Measurements from ENCODE around the gene RSRC1.
"Not testable (repeated sequence)": the region's sequence is repeated elsewhere in the genome, so short reads cannot be mapped to it uniquely, and the experiment has no call there.

RSRC1 gene

DNA sequence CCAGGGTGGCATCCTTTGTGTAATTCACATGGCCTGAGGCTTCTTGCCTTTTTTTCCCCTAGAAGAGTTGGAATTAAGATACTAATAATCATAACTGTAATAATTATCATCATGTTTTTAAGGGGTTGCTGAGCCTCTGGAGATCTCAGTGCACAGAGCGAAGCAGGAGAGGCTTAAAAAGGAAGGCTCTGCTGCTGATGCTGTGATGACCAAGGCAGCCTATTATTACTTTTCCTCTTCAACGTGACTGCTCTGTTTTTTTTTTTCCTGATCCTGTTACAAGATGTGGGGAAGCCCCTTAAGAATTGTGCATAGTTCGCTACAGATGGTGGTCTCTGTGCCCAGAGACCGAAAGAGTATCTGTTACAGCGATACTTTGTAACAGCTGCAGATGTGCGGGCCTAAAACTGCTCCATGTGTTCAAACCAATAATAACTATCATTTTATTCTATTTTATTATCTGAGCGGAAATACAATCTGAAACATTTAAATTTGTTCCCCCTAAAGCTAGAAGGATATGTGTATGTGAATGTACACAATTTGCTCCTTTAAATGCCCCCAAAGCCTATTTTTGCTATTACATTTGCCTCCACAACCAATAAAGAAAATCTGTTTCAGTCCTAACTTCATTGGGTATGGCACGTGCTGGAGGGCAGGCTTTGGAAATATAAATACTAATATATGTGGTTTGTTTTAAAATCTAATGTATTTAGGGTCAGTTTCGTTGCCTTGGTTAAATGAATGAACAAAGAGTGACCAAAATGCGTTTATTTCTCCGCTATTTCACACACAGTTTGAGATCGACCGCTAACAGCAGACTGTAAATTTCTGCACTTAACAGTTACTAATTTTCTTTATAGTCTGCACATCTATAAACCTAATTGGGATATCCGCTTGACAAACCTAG, 8.3 kb upstream of the RSRC1 start:
- no peak for DNase-seq (ENCODE audit: low spot score)

DNA sequence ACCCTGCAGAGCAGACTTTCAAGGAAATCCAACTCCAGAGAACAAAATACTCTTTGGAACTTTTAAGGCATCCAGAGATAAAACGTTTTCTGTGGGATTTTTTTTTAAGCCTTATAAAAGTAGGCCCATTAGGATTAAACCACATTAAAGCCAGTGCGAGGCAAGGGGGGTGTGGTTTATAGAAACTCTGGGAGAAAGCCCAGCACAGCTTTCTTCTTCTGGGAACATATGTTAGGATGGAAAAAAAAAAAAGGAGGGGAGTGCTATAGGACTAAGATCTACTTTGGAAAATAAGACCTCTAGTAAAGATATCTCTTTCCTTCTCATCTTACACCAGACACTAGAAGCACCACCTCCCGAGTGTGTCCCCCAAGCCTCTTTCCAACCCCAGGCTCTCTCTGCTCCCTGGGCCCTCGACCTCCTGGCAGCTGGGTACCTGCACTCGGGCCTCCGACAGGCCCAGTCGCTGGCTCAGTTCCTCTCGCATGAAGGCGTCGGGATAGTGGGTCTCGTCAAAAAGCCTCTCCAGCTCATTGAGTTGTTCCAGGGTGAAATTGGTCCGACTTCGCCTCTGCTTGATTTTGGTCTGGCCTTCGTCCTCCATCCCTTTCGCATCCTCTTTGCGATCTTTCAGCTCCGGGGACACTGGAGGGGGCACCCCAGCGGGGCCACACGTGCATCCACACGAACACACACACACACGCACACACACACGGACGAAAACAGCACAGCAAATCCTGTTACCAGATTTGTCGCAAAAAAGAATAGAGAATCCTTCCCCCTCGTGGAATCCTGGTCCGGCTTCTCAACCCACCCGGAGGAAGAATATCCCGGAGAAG, 7.4 kb upstream of the RSRC1 start:
- DNase-seq (ENCODE audit: low spot score) = no peak

DNA sequence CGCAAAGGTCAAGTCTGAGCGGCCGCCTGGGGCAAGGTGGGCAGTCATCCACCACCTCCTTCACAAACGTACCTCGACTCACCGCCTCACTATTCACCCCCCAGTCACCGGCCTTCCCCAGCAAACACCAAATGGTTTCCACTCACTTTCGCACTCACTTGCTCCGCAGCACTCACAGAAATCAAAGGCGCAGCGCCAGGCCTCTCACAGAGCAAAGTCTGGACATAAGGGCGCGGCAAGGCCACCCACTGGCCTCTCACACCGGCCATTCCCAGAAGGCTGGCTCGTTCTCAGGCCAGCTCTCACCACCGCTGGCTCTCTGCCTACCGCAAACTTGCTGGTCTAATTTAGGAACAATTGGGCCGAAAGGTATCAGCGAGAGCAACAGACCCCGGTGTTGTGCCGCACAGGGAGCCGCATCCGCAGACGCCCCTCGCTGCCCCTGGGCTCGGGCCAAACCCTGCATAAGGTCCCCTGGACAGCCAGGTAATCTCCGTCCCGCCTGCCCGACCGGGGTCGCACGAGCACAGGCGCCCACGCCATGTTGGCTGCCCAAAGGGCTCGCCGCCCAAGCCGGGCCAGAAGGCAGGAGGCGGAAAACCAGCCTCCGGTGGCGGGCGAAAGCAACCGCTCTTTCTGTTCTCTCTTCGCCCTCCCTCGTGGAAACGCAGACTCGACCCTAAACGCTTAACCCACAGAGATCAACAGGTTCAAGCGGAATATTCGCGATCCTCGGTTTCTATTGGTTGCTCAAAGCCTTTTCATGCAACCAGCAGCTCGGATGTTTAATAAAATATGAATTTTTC, 6.6 kb upstream of the RSRC1 start:
- DNase-seq (ENCODE audit: low spot score) = no peak

DNA sequence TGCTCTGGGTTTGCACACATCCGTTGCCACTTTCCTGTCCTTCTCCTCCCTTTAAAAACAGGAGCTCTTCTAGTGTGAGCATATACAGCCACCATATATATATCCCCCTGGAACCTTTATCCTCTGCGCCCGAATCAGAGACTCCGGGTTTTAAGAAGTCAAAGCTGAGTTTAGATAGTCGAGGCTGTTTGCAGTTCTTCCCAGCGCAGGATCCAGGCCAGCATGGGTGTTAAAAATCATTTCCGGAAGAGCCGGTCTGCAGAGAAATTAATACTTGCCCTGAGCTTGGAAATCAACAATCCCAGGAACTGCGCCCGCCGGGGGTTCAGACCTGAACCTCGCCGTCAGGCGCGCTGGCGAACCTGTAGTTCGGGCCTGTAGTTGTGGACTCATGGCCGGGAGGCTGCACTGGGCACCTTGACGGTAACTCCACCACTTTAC, 6.0 kb upstream of the RSRC1 start:
- no peak for DNase-seq (ENCODE audit: low spot score)

DNA sequence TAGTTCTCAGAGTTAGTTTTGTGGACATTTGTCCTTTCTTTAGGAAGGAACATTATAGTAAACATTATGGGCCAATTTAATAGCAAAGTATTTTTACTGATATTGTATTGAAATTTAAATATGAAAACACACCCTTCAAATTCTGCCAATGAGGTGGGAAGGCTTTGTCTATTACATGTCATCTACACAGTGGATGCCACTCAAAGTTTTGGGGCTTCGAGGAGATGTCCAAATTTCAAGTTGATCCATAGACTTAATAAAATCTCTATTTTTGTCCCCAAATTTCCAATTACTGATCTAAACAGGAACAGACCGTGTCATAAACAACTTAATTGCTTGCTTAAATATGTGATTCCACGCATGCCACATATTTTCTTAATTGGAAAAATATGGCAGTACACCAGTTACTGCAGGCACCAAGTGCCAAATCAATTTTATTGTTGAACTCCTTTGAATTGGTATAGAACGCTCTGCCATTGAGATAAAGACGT, 5.4 kb upstream of the RSRC1 start:
- no peak for DNase-seq (ENCODE audit: low spot score)

DNA sequence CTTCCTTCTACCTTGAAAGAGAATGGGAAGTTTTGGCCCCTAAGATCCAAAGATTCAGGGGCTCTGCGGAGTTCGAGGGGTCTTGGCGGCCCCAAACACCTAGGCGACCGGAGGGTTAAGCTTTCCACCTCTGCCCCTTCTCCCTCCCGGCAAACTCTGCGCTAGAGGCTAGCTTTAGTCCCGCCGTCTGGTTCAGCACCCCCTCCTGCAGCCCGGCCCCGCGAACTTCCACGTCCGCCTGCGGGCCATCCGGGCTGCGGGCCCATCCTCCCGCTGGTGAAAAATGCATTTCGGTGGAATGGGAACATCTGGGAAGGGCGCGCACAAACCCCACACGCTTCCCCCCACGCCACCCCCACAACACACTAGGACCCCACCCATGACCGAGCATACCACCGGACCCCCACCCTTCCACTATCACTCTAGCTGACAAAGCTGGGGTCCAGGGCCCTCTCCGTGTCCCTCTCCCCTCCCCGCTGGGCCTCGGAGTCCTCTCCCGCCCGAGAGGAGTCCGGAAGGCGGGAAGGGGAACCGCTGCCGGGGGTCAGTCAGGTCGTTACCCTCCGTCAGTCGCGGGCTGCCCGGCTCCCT, 4.7 kb upstream of the RSRC1 start:
- no peak for DNase-seq (ENCODE audit: low spot score)

DNA sequence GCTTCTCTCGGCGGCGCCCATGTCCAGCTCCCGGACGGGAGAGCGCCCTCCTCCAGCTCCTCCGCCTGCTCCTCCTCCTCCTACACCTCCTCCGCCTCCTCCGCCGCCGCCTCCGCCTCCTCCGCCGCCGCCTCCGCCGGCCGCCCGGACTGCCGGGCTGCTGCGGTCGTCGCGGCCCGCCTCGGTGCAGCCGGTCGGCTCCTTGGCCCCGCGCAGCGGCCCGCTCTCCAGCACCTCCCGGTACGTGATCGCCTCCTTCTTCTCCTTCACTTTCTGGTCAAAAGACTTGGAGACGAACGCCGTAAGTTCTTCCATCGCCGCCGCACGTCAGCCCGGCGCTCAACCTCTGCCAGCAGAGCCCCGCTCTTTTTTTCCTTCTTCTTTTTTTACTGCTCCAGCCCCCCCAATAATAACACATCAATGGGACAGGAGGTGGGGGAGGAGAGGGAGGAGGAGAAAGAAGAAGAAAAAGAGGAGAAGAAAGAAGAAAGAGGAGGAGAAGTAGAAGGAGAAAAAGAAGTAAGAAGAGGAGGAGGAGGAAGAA, 4.1 kb upstream of the RSRC1 start:
- no peak for DNase-seq (ENCODE audit: low spot score)

DNA sequence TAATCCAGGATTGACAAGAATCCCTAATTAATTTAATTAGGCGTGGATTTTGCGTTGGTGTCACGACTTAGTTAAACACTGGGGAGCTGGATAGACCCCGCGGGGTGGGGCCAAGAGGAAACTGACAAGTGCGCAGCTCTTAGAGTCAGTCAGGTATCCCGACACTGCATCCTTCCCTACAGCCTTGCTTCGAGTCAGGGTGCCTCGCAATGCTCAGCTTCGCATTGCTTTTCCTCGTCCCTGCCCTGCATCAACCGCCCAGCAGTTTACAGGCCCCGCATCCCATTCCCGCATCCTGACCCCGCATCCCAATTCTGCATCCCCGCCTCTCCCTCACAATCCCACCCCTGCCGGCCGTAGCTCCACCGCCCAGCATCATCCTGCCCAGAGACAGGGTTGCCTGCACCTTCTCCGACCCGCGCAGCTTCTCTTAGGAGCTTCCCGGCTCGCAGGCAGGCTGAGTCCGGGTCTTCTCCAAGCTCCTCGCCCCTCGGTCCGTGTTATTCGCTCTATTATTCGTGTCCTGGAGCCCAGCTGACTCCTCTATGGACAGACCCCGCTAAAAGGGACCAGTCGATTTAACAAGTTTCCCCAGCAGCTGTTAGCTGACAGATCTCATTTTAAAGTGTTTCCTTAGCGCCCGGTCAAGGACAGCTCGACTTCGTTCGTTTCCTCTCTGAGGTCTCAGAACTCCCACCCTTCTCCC, 3.0 kb upstream of the RSRC1 start:
- no peak for DNase-seq (ENCODE audit: low spot score)

DNA sequence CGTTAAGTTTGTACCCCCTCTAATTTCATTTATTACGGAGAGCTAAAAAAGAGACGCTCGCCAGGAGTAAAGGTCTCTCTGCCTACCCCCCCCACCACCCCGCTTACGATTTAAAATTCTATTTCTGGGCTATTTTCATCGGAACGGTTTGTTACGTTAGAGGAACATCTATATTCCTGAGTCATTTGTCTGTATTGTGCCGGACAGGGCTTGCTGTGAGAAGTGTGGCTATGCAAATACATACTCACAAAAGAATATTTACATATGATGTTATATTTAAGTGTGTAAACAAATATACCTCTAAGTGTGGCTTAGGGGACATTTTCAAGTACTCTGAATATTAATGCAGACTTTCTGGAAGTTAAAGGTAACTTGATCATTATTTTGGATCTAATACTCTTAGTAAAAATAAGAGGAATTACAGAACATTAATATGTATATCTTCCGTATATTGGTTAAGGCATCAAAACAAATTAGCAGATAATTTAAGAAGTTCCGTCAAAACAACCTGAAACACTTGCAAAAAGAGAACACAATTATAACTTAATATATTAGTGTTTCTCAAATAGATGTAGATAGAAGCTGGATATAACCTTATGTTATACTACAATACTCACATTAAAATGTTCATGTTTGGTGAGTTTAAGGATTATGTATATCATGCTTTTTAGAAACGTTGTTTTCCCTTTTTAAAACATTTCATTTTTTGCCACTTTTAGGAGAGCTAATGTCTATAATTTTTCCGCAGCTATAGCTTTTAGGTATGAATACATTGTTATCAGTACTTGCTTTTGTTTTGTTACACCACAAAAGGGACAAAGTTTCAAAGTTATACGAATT, 2.1 kb upstream of the RSRC1 start:
- DNase-seq (ENCODE audit: low spot score) = no peak

DNA sequence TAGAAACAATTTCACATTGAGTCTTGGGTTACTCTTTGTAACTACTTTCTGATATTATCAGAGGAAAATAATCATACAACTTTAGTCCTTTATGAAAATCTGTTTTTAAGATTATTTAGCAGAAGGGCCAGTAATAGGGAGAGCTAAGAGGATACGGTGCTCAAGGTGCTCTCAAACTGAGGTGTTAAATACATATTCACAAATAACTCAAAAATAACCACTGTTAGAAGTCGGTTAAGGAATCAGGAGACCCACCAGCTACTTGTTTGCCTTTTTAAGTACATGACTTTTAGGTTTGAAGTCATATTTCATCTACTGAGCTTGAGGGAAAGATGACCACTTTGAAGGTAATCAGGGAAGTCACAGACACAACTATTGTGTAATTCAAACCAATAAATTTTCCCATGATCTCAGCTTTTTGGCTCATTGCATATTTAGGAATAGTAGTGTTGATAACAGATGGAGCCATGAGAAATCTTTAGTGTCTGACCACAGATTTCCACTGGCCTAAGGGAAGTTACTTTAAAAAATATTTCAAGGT, 1.4 kb upstream of the RSRC1 start:
- DNase-seq (ENCODE audit: low spot score) = no peak

DNA sequence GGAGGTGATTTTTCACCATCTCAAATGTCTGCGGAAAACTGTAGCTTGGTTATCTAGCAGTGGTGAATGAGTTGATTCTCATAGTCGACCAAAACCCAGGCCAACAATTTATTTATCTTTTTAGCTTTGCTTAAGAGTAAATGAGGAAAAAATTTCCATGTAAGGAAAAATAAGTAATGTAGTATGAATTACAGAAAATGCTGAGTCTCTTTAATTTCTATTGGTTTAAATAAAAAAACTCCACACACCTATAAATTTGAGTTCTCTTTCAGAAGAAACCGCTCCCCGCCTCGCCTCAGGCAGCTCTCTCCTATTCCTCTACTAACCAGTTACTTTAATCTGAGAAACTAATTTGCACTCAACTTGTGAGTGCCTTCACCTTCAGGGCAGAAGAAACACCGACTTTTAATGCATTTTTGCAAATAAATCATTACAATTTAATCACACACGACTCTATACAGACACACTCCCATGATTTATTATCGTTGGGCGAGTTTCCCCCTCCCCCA, 540 bp upstream of the RSRC1 start:
- DNase-seq (ENCODE audit: low spot score) = no peak

DNA sequence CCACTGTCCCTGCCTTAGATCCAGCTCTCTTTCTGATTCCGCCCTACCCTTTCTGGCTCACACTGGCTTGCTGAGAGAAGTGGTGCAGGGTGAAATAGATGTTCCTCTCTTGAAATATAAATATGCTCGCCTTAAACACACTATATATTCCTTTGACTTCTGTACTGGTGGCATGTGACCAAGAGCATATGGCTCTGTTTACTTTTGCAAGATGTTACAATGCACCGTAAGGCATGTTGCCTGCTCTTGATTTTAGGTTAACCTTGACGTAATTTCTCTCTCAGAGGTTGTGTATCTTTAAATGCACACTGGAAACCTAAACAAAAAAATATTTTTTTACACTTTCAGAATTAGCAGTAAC, 749 bp downstream of the RSRC1 start:
- DNase-seq (ENCODE audit: low spot score) = no peak

DNA sequence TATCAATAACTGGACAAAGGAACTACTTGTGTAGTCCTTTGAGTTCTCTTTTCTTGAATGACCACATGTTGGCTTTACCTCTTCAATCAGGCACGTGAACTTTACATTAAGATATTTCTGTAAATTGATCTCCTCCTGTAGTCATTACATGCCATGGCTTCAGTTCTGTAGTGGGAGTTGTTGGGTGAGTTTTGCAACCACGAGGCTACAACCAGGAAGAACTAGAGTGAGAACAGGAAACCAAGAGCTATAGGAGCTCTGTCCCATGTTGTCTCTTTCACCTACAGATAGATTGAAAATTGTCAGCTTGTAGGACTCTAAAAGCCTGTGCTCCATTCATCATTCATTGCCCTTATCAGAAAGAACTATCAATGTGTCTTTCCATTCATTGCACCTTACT, 2.0 kb downstream of the RSRC1 start:
- DNase-seq (ENCODE audit: low spot score) = no peak

DNA sequence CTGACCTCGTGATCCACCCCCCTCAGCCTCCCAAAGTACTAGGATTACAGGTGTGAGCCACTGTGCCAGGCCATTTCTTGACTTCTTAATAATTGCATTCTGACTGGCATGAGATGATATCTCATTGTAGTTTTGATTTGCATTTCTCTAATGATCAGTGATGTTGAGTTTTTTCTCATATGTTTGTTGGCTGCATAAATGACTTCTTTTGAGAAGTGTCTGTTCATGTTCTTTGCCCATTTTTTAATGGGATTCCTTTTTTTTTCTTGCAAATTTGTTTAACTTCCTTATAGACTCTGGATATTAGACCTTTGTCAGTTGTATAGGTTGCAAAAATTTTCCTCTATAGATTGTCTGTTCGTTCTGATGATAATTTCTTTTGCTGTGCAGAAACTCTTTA, 3.7 kb downstream of the RSRC1 start:
- DNase-seq (ENCODE audit: low spot score) = not testable (repeated sequence)

DNA sequence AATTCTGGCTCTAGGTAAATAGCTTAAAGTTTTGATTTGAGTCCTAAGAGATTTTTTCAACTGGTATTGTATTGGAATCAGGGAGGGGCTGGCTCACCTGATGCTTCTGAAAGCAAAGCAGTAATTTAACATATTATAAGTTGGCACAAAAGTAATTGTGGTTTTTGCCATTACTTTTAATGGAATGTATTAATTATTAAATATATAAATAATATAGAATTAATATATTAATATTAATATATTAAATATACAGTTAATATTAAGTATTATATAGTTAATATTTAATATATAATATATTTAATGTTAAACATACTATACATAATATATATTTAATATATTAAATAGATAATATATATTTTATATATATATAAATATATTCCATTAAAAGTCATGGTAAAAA, 10.4 kb downstream of the RSRC1 start:
- no peak for DNase-seq (ENCODE audit: low spot score)

DNA sequence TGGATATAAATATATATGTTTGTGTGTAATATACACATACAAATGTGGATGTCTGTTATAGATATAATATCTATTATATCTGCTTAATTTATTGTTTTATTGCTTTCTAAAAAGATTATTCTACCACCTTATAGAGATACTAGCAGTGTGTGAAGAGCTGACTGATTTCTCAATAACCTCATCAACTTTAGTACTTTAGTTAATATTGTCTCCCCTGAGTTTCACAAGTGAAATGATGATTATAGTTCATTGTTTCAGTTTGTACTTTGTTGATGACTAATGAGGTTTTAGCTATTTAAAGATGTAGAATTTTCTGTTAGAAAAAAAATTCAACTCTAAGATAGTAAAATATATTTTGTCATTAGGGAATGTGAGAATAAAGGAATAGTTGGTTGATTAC, 11.4 kb downstream of the RSRC1 start:
- DNase-seq (ENCODE audit: low spot score) = no peak

DNA sequence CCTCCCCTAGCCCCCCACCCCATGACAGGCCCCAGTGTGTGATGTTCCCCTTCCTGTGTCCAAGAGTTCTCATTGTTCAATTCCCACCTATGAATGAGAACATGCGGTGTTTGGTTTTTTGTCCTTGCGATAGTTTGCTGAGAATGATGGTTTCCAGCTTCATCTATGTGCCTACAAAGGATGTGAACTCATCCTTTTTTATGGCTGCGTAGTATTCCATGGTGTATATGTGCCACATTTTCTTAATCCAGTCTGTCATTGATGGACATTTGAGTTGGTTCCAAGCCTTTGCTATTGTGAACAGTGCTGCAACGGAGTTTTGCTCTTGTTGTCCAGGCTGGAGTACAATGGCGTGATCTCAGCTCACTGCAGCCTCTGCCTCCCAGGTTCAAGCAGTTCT, 12.8 kb downstream of the RSRC1 start:
- DNase-seq (ENCODE audit: low spot score) = not testable (repeated sequence)

DNA sequence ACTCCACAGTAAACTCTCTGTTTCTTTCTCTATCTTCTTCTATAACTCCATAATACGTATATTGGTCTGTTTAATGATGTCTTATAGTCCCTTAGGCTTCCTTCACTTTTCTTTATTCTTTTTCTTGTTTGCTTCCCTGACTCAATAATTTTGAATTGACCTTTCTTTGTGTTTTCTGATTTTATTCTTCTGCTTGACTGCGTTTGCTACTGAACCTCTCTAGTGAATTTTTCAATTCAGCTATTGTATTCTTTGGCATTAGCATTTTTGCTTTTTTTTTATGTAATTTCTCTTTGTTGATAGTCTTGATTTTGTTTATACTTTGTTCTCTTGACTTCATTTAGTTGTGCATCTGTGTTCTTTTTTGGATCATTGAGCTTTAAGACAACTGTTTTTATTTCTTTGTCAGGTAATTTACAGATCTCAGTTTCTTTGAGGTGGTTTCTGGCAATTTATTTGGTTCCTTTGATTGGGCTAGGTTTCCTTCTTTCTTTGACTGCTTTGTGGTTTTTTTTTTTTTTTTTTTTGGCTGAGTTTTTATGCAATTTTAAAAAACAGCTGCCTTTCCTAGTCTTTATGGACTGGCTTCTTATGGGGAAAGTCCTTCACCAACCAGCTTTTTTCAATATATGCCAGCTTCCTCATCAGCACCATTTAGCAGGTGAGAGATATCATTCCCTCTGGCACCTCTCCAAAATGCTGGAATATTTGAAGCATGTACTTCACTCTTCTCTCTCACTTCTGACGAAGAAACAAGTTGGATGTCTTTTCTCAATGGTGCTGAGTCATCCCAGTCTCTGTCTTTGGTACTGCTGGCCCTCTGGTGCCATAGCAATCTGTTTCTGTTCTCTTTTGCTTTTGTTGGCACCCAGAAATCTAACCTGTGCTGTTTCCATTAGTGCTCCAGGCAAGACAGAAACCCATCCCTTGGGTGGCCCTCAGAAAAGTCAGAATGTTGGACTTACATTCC, 17.6 kb downstream of the RSRC1 start:
- no peak for DNase-seq (ENCODE audit: low spot score)
